Measurements from ENCODE around the gene ARL11.

DNA sequence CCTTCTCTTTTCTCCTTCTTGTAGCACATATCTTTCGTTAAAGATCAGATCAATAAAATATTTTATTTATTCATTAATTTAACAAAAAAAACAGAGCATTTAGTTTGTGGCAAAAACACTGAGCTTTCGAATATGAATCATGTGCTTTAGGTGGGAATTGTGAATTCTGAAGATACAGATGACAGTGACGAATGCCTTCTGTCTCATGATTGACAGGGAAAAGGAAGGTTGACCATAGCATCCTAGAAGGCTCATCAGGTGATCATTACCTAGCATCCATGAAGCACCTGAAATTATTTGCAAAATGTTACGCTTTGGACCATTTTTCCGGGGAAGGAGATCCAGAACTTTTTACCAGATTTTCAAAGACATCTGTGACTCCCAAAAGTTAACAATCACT is 3.8 kb downstream of the ARL11 start:
- TF ChIP-seq, protein P1, sequence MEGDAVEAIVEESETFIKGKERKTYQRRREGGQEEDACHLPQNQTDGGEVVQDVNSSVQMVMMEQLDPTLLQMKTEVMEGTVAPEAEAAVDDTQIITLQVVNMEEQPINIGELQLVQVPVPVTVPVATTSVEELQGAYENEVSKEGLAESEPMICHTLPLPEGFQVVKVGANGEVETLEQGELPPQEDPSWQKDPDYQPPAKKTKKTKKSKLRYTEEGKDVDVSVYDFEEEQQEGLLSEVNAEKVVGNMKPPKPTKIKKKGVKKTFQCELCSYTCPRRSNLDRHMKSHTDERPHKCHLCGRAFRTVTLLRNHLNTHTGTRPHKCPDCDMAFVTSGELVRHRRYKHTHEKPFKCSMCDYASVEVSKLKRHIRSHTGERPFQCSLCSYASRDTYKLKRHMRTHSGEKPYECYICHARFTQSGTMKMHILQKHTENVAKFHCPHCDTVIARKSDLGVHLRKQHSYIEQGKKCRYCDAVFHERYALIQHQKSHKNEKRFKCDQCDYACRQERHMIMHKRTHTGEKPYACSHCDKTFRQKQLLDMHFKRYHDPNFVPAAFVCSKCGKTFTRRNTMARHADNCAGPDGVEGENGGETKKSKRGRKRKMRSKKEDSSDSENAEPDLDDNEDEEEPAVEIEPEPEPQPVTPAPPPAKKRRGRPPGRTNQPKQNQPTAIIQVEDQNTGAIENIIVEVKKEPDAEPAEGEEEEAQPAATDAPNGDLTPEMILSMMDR (IDR thresholded peaks at IDR 0.05; ENCODE audit: poor library complexity), result no peak
- no peak for TF ChIP-seq EZH2 (IDR thresholded peaks at IDR 0.05; ENCODE audit: borderline replicate concordance)
- TF ChIP-seq EZH2phosphoT487 (IDR thresholded peaks at IDR 0.05; ENCODE audit: low read depth, severe bottlenecking, unreplicated experiment), result no peak
